NCI-H1105 treated with DMSO at 0.1 percent for 48 hours (cell line): ENCODE results near the gene EIF4E3.

Experiments used
- DNase-seq: peaks from one replicate; lab custom pipeline; 2025; lab: John Stamatoyannopoulos, UW

The EIF4E3 gene

DNA sequence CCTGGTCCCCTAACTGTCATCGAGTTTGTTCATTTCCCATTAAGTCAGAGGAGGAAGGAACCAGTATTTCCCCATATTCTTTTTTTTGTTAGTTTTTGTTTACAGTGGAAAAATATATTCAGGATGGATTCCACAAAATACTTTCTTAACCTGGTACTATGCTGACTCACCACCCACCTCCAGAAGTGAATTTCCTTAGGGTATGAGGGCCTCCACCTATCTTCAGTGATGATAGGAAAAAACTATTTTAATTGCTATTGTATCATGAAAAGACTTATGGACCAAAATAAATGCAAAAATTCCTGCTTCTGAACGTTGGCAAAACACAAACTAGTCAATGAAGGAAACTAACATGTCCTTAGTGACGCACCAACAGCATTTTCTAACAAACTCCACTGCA, 77.5 kb downstream of the EIF4E3 start:
- no peak for DNase-seq

DNA sequence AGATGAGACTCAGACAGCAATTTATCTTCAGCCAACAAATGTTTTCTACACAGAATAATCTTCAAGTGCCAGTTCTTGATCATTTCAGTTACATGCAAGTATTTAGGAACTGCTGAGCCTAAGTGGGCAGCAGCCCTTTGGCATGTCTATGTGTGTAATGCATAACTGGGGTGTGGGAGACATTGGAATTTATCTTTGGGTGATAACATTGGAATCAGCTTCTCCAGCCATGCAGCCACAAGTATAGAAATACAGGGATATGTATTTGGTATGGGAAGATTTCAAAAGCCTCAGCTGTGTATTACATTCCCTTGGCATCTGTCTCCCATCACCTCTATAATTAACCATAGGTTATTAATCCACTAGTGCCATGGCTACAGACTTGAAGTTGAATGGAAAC, 78.2 kb downstream of the EIF4E3 start:
- DNase-seq = no peak

DNA sequence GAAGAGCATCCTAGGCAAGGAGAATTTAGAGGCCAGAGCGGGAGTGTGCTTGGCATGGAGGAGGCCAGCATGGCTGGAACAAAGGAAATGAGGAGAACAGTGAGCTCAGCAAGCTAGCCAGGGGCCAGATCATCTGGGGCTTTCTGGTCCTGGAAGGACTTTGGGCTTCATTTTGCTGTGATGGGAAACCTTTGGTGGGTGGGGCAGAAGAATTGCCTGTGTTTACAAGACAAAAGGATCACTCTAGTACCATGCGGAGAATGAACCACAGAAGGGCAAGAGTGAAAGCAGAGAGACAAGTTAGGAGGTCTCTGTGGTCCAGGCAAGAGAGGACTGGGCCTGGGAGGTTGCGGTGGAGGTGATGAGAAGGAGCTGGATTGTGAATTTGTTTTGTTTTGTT, 80.1 kb downstream of the EIF4E3 start:
- DNase-seq = no peak

DNA sequence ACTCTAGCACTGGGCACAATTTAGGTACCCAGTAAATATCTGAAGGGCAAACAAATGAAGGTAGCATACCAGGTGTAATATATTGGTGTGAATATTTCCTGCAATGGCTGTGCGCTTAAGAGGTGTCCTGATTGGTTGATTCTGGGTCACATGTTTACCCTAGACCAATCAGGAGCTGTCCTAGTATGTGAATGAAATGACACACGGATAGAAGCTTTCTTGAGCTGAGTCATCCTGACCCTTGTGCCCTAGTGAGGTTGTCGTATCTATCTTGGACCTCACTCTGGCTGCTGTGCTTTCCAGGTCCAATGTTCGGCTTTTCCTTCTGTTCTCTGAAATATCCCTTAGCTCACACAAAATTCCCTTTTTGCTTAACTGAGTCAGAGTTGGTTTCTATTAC, 83.5 kb downstream of the EIF4E3 start:
- DNase-seq = no peak

DNA sequence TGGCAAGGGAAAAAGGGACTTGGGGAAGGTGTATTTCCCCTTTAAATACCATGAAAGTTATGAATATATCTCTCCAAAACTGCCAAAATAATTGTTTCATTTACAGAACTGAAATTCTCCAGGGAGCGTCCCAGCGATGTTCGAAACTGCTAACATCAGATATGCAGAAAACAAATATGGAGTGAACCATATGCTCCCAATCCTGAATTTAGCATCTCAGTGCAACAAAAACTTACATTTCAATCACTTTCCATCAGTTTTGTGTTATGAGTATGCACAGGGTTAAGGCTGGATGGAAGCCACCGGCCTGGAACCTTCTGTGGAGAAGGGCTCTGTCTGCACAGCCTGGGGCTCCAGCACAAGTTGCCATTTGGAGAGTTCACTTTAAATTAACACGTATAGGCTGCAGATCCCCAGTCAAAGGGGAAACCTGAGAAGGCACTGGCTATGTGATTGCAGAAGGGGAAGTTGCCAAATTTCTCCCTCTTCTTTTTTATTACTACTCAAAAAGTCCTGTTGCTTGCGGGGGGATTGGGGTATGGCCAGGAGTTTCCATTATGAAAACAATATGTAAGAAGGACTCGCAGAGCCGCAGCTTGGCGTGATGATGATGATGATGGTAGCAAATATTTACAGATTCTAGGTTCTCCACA, 84.7 kb downstream of the EIF4E3 start:
- DNase-seq = no peak

DNA sequence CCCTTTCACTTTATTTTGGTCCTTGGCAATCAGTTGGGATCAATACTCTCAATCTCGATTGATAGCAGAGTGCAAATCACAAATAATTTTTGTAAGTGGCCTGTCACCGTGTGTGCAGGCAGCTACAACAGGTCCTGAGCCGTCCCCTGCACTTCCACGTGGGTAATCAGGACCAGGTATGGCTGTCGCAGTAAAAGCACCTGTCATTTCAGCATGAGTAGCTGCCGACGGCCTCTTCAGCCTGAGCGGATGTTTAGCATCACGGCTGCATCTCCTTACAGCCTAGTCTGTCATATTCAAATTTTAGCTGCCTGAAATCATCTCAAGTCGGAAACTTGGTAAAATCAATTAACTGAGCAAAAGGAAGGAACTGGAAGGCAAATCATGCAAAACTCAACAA, 88.7 kb downstream of the EIF4E3 start:
- DNase-seq = no peak

DNA sequence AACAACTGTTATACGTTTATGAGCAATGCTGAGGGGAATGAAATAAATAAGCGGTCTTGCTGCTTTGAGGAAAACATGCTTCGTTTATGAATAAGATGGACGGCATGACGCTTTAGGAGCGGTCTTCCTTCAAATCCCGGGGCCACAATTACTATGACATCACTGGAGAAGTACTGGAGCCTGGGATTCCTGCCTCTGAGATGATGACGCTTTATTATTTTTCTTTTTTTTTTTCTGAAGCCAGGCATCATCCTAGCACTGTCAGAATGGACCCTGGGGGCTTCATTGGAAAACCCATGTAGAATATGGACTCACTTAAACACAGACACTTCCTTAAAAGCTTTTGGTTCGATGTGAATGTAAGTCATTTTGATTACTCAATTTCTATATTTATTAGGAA, 89.2 kb downstream of the EIF4E3 start:
- no peak for DNase-seq

DNA sequence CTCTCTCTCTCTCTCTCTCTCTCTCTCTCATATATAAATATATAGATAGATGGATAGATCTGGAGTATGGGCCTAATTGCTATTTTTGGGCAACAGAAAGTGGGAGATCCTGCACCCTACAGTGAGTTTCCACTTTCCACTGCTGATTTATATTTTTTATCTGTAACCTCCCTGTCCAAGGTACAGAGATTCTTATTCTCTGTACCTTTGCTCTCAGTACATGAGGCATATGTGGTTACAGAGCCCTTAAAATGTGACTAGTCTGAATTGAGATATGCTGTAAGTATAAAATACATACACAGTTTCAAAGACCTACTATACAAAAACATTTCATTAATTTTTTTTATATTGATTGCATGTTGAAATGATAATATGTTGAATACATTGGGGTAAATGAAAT, 90.5 kb downstream of the EIF4E3 start:
- DNase-seq = no peak

DNA sequence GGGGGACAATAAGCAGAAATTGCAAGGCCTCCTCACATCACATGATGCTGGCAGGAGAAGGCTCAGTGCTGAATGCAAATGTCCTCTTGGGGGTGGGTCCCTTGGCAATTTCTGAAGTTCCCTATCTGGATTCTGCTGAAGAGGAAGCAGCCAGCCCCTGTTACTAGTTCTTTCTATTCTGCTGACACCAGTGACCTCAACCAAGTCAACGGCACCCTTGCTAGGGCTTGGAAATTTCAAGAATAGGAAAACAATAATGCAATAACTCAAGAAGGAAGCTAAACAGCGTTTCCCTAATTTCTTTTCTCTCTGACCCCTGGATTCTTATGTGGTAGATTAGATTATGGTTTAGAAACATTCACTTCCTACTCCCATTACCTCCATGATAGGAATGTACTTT, 95.5 kb downstream of the EIF4E3 start:
- no peak for DNase-seq

DNA sequence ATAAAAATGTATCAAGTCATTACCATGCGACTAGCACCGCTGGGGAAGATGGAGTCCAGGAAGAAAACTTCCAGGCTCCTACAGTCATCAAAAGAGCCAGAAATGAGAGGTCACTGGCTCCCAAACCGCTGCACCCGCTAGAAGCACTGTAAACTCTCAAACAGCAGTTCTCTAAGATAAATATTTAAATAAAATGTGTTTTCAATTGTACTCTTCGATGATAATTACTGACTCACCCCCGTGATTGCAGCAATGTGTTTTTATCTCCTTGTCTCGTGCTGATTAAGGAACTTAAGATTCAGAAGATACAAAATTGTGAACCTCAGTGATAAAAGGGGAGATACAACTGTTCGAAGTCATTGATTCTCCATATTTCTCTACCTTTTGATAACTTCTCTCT, 95.9 kb downstream of the EIF4E3 start:
- no peak for DNase-seq

DNA sequence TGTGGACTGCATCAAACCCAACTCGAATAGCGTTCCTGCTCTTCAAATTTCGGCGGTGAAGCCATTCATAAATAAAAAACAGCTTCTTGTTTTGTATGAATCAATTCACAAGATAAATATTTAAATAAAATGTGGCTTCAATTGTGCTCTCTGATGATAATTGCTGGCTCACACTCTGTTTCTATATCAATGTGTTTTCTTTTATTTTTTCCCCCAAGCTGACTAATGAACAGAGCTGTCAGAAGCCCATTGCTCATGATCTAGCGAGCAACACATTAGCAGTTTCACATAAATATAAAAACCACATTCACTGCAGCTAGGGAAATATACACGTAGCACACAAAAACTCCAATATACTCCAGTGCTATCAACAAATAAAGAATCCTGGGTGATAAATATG, 96.7 kb downstream of the EIF4E3 start:
- DNase-seq = no peak

DNA sequence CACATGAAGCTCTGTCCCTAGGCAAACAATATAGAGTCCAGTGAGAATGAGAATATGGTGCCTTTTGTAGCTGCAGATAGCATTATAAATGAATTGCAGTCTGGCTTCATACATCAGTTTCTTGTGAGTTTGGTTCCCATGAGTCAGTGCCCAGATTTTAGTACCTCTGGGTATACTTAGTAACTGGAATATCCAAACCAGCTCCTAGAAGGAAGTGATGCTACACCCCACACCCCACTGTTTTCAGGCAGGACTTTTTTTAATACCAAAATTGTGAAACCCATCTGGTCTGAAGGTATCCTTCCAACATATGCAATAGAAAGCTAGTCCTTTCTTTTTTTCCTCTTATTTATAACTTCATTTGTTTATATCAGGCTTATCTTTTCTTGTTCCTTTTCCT, 99.5 kb downstream of the EIF4E3 start:
- DNase-seq = no peak
